Trophoblast cell (in vitro differentiated cells and primary cell): Measurements from ENCODE around the gene DELE1.

Experiments used
- DNase-seq, 2 donors: peaks; one replicate each; pipeline ENCODE4 v3.0.0-alpha.2; 2016
- H2AFZ ChIP-seq: 2 replicates; pipeline ENCODE4 v1.6.1; 2013; ENCODE audit warnings: low read length, moderate library complexity, mild to moderate bottlenecking; ENCODE audit not compliant: insufficient read depth, poor library complexity
- H2AK5ac ChIP-seq: 2 replicates; pipeline ENCODE4 v1.6.1; 2013; ENCODE audit warnings: mild to moderate bottlenecking, low read length
- H2BK120ac ChIP-seq: 2 replicates; pipeline ENCODE4 v1.6.1; 2013; ENCODE audit warnings: low read length, mild to moderate bottlenecking, moderate library complexity; ENCODE audit not compliant: insufficient read depth, poor library complexity
- H2BK12ac ChIP-seq: 2 replicates; pipeline ENCODE4 v1.6.1; 2013; ENCODE audit warnings: mild to moderate bottlenecking, low read length, moderate library complexity
- H2BK5ac ChIP-seq: 2 replicates; pipeline ENCODE4 v1.6.1; 2013; ENCODE audit warnings: low read length, low read depth, moderate library complexity, mild to moderate bottlenecking; ENCODE audit not compliant: poor library complexity
- H3K14ac ChIP-seq: 2 replicates; pipeline ENCODE4 v1.6.1; 2013; ENCODE audit warnings: mild to moderate bottlenecking, low read length
- H3K18ac ChIP-seq: 2 replicates; pipeline ENCODE4 v1.6.1; 2013; ENCODE audit warnings: mild to moderate bottlenecking, low read length
- H3K23ac ChIP-seq: 2 replicates; pipeline ENCODE4 v1.6.1; 2013; ENCODE audit warnings: low read length
- H3K27ac ChIP-seq: 2 replicates; pipeline ENCODE4 v1.5.1; 2013; ENCODE audit warnings: low read depth, mild to moderate bottlenecking, inconsistent platforms, low read length, moderate library complexity
- H3K27me3 ChIP-seq: 2 replicates; pipeline ENCODE4 v1.6.1; 2013; ENCODE audit warnings: inconsistent platforms, mild to moderate bottlenecking, low read length, moderate library complexity; ENCODE audit not compliant: insufficient read depth
- H3K36me3 ChIP-seq, 2 experiments: 1 replicate in 1 of 2; 2 replicates in 1 of 2; pipeline ENCODE4 v1.6.1; 2013; ENCODE audit warnings: low read length in 2 of 2, mild to moderate bottlenecking in 2 of 2, moderate library complexity in 1 of 2; ENCODE audit not compliant: insufficient read depth in 2 of 2, control insufficient read depth in 1 of 2
- H3K4ac ChIP-seq: 2 replicates; pipeline ENCODE4 v1.6.1; 2013; ENCODE audit warnings: low read depth, mild to moderate bottlenecking, low read length, moderate library complexity
- H3K4me1 ChIP-seq, 2 experiments: 1 replicate in 1 of 2; 2 replicates in 1 of 2; pipeline ENCODE4 v1.6.1; 2013; ENCODE audit warnings: low read length in 2 of 2, mild to moderate bottlenecking in 2 of 2, moderate library complexity in 1 of 2; ENCODE audit not compliant: insufficient read depth in 2 of 2, control insufficient read depth in 1 of 2
- H3K4me2 ChIP-seq: 2 replicates; pipeline ENCODE4 v1.6.1; 2013; ENCODE audit warnings: inconsistent platforms, mild to moderate bottlenecking, low read length, moderate library complexity
- H3K4me3 ChIP-seq: 2 replicates; pipeline ENCODE4 v1.5.1; 2013; ENCODE audit warnings: mild to moderate bottlenecking, low read depth, low read length, inconsistent platforms
- H3K79me1 ChIP-seq: one replicate; pipeline ENCODE4 v1.6.1; 2013; ENCODE audit warnings: low read length
- H3K79me2 ChIP-seq: 2 replicates; pipeline ENCODE4 v1.6.1; 2013; ENCODE audit warnings: low read length, mild to moderate bottlenecking; ENCODE audit not compliant: control insufficient read depth, insufficient read depth, poor library complexity
- H3K9ac ChIP-seq: 2 replicates; pipeline ENCODE4 v1.6.1; 2013; ENCODE audit warnings: mild to moderate bottlenecking, low read length
- H3K9me3 ChIP-seq: 2 replicates; pipeline ENCODE4 v1.6.1; 2013; ENCODE audit warnings: low read depth, mild to moderate bottlenecking, control low read depth, inconsistent platforms, low read length; ENCODE audit not compliant: insufficient read depth
- H4K12ac ChIP-seq: 2 replicates; pipeline ENCODE4 v1.6.1; 2013; ENCODE audit warnings: low read depth, mild to moderate bottlenecking, low read length, moderate library complexity
- H4K8ac ChIP-seq: 2 replicates; pipeline ENCODE4 v1.6.1; 2013; ENCODE audit warnings: low read depth, mild to moderate bottlenecking, low read length, moderate library complexity
- H4K91ac ChIP-seq: one replicate; pipeline ENCODE4 v1.6.1; 2013; ENCODE audit warnings: low read depth, mild to moderate bottlenecking, low read length, moderate library complexity
- WGBS: extraction: QIAGEN DNeasy Blood & Tissue Kit; methylation state at CpG from one replicate; pipeline ENCODE4 v1.1.7; 2013; ENCODE audit warnings: missing lambda C conversion rate; ENCODE audit not compliant: insufficient read length, insufficient coverage; ENCODE audit errors: extremely low coverage; 5-methylcytosine and 5-hydroxymethylcytosine counted together

Gene DELE1

GRCh38 chr5:141916522-141916921, 7.1 kb upstream of the DELE1 start:
- H3K23ac ChIP-seq = no peak overlapping the region
- H3K79me1 ChIP-seq = no peaks in the 10 kb centered on the region
- no peak overlapping the region for H3K9ac ChIP-seq
- DNase-seq = peak in 1 of 2 donors; percentile 19
- no peak overlapping the region for H2AK5ac ChIP-seq
- no peak overlapping the region for H2BK5ac ChIP-seq
- H3K27me3 ChIP-seq = peaks cover 7% of the 10 kb centered on the region
- no peak overlapping the region for H2BK120ac ChIP-seq
- H3K4ac ChIP-seq = no peak overlapping the region
- H4K8ac ChIP-seq = no peak overlapping the region
- no peak overlapping the region for H3K4me2 ChIP-seq
- H2AFZ ChIP-seq = no peak overlapping the region
- no peak overlapping the region for H3K14ac ChIP-seq
- H4K91ac ChIP-seq = no peak overlapping the region
- no peak overlapping the region for H3K27ac ChIP-seq
- H3K18ac ChIP-seq = no peak overlapping the region
- H2BK12ac ChIP-seq = no peak overlapping the region
- no peaks in the 10 kb centered on the region for H3K36me3 ChIP-seq
- no peak overlapping the region for H3K4me3 ChIP-seq
- H3K4me1 ChIP-seq = peaks cover 0 to 5% of the 10 kb centered on the region in 2 experiments
- no peaks in the 10 kb centered on the region for H3K79me2 ChIP-seq
- no peak overlapping the region for H4K12ac ChIP-seq
- no CpG with 5 or more reads among the region's 2 CpGs for WGBS
- H3K9me3 ChIP-seq = no peaks in the 10 kb centered on the region

DNA sequence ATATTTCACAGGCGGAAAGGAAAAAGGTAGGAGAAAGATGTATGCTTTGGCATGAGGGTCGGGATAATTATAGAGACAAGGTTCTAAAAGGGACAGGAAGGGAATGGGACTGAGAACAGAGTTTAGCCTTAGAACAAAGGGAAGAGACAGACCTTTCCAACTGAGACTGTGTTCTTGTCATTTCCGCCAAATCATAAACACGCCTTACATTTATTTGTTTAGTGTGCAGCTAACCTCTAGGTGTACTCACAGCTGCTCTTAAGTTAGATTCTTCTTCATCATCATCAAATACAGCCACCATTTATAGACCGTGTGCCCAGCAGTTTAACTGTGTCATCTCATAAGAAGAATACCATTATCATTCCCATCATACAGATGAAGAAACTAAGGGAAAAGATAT, 5.9 kb upstream of the DELE1 start:
- Histone ChIP-seq H2AFZ (no peak overlapping the region), H3K9me3 (no peaks in the 10 kb centered on the region), H3K79me1 (no peaks in the 10 kb centered on the region), H3K18ac (no peak overlapping the region), H3K23ac (no peak overlapping the region), H3K4me2 (no peak overlapping the region), H3K4ac (no peak overlapping the region), H4K12ac (no peak overlapping the region), H3K9ac (no peak overlapping the region), H3K36me3 (no peaks in the 10 kb centered on the region), H3K27me3 (peaks cover 7% of the 10 kb centered on the region), H3K14ac (no peak overlapping the region), H3K27ac (no peak overlapping the region), H2AK5ac (no peak overlapping the region), H2BK120ac (no peak overlapping the region), H3K4me1 (peaks cover 0 to 5% of the 10 kb centered on the region in 2 experiments), H2BK5ac (no peak overlapping the region), H2BK12ac (no peak overlapping the region), H4K91ac (no peak overlapping the region), H3K4me3 (no peak overlapping the region), H4K8ac (no peak overlapping the region), H3K79me2 (no peaks in the 10 kb centered on the region)
- WGBS = no CpG with 5 or more reads among the region's 5 CpGs
- no peak for DNase-seq

DNA sequence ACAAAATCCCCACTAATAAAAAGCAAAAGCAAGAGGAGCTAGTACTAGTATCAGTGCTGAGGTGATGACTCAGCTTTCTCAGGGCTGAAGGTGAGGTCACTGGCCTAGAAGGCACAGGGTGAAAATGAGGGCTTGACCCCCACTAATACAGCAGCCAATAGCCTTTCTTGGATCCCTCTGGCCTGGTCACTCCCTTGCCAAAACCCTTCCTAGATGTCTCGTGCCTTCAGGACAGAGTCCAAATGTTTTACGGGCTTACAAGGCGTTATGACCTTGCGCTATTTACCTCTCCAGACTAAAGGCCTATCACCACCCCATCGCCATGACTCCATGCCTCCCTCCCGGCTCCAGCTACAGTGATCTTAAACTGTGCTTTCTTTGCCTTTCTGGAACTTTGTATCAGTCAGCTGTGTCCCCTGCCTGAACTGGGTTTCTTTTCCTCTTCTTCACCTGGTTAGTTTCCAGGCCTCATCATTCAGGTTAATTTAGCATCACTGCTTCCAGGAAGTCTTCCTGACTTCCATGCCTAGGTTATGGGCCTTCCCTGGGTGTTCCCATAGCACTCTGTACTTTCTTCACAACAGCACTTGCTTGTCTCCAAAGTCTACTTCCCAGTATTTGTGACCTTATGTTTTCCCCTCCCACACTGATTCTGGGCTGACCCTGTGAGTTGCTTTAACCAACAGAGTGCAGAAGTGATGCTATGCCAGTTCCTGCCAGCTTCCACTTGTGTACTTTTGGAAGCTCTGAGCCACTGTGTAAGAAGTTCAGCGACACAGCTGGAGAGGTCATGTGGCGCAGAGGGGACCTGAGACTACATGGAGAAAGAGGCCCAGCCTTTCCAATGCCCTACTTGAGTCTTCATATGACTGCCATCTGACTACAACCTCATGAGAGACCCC, 4.2 kb upstream of the DELE1 start:
- no peak overlapping the region for H3K9ac ChIP-seq
- no peak overlapping the region for H3K23ac ChIP-seq

DNA sequence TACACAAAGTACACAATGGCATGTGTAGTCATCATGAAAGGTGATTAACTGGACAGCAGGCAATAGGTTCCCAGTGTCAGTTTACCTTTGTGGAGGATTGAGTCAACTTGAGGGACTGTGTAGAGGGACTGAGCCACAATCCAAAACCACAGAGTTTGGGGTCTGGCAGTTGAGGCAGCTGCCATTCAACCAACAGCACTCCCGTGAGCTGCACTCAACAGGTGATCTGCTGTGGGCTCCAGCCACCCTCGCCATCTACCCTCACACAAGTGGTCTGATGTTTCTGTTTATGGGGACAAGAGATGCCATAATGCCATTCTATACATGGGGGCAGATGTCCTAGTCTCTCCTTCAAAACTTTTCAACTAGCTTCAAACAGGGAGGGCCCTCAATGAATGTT, 2.9 kb upstream of the DELE1 start:
- Histone ChIP-seq H2AK5ac (no peak overlapping the region), H4K12ac (no peak overlapping the region), H3K9ac (no peak overlapping the region), H4K91ac (no peak overlapping the region), H3K27me3 (no peaks in the 10 kb centered on the region), H3K79me1 (peaks cover 9% of the 10 kb centered on the region), H3K4me3 (no peak overlapping the region), H3K4ac (no peak overlapping the region), H3K9me3 (no peaks in the 10 kb centered on the region), H2BK120ac (no peak overlapping the region), H2BK12ac (no peak overlapping the region), H3K4me1 (peaks cover 5 to 6% of the 10 kb centered on the region in 2 experiments), H2AFZ (no peak overlapping the region), H4K8ac (no peak overlapping the region), H3K18ac (no peak overlapping the region), H3K4me2 (no peak overlapping the region), H3K79me2 (peaks cover 7% of the 10 kb centered on the region), H3K27ac (no peak overlapping the region), H3K14ac (no peak overlapping the region), H2BK5ac (no peak overlapping the region), H3K36me3 (peaks cover 3 to 4% of the 10 kb centered on the region in 2 experiments), H3K23ac (no peak overlapping the region)
- DNase-seq = no peak
- WGBS = no CpG with 5 or more reads among the region's 2 CpGs

More for the DNA sequence above, 4.2 kb upstream of the DELE1 start:
- no peak for DNase-seq
- H3K4me3 ChIP-seq = no peak overlapping the region
- peaks cover 9% of the 10 kb centered on the region for H3K79me1 ChIP-seq
- no peak overlapping the region for H2AK5ac ChIP-seq
- no peaks in the 10 kb centered on the region for H3K36me3 ChIP-seq
- peaks cover 7% of the 10 kb centered on the region for H3K79me2 ChIP-seq
- H3K27me3 ChIP-seq = peaks cover under 1% of the 10 kb centered on the region
- no peak overlapping the region for H4K8ac ChIP-seq
- H2AFZ ChIP-seq = no peak overlapping the region
- H3K4me1 ChIP-seq = peaks cover 5% of the 10 kb centered on the region in 2 experiments
- no peak overlapping the region for H2BK12ac ChIP-seq
- H2BK5ac ChIP-seq = no peak overlapping the region
- no peak overlapping the region for H2BK120ac ChIP-seq
- no peak overlapping the region for H4K12ac ChIP-seq
- no peak overlapping the region for H3K18ac ChIP-seq
- H3K4ac ChIP-seq = no peak overlapping the region
- H3K27ac ChIP-seq = no peak overlapping the region
- no peak overlapping the region for H3K4me2 ChIP-seq
- WGBS = no CpG with 5 or more reads among the region's 8 CpGs
- no peak overlapping the region for H3K14ac ChIP-seq
- H3K9me3 ChIP-seq = no peaks in the 10 kb centered on the region
- H4K91ac ChIP-seq = no peak overlapping the region
